ENCODE data around the gene HAO2.
"Not testable (repeated sequence)": the region's sequence is repeated elsewhere in the genome, so short reads cannot be mapped to it uniquely, and the experiment has no call there.

HAO2 gene

GRCh38 chr1:119345398-119345797, 23.2 kb upstream of the HAO2 start:
- no peak for DNase-seq (ENCODE audit: low read depth in 2 of 2, low spot score in 1 of 2)

GRCh38 chr1:119347858-119348257, 20.7 kb upstream of the HAO2 start:
- DNase-seq (ENCODE audit: low read depth in 2 of 2, low spot score in 1 of 2), result no peak

GRCh38 chr1:119348941-119349340, 19.6 kb upstream of the HAO2 start:
- DNase-seq (ENCODE audit: low read depth in 2 of 2, low spot score in 1 of 2), result no peak

GRCh38 chr1:119350866-119351265, 17.7 kb upstream of the HAO2 start:
- DNase-seq (ENCODE audit: low read depth in 2 of 2, low spot score in 1 of 2), result not testable (repeated sequence)

GRCh38 chr1:119351997-119352396, 16.6 kb upstream of the HAO2 start:
- DNase-seq (ENCODE audit: low read depth in 2 of 2, low spot score in 1 of 2), result no peak

- DNase-seq (ENCODE audit: low read depth in 2 of 2, low spot score in 1 of 2), result no peak
Measured at GRCh38 chr1:119353836-119354235, 14.7 kb upstream of the HAO2 start.

GRCh38 chr1:119358636-119359035, 9.9 kb upstream of the HAO2 start:
- DNase-seq (ENCODE audit: low read depth in 2 of 2, low spot score in 1 of 2), result no peak

GRCh38 chr1:119359730-119360129, 8.9 kb upstream of the HAO2 start:
- DNase-seq (ENCODE audit: low read depth in 2 of 2, low spot score in 1 of 2), result no peak

- DNase-seq (ENCODE audit: low read depth in 2 of 2, low spot score in 1 of 2), result no peak
Measured at GRCh38 chr1:119361205-119361604, 7.4 kb upstream of the HAO2 start.

- no peak for DNase-seq (ENCODE audit: low read depth in 2 of 2, low spot score in 1 of 2)
Measured at GRCh38 chr1:119361620-119362344, 6.8 kb upstream of the HAO2 start.

- DNase-seq (ENCODE audit: low read depth in 2 of 2, low spot score in 1 of 2), result no peak
Measured at GRCh38 chr1:119363162-119363561, 5.4 kb upstream of the HAO2 start.

- DNase-seq (ENCODE audit: low read depth in 2 of 2, low spot score in 1 of 2), result no peak
Measured at GRCh38 chr1:119364640-119365039, 3.9 kb upstream of the HAO2 start.

- DNase-seq (ENCODE audit: low read depth in 2 of 2, low spot score in 1 of 2), result no peak
Measured at GRCh38 chr1:119366424-119366823, 2.2 kb upstream of the HAO2 start.

GRCh38 chr1:119367432-119368124, 1.0 kb upstream of the HAO2 start:
- no peak for DNase-seq (ENCODE audit: low read depth in 2 of 2, low spot score in 1 of 2)

- no peak for DNase-seq (ENCODE audit: low read depth in 2 of 2, low spot score in 1 of 2)
Measured at GRCh38 chr1:119370748-119371147, 2.2 kb downstream of the HAO2 start.

- DNase-seq (ENCODE audit: low read depth in 2 of 2, low spot score in 1 of 2), result no peak
Measured at GRCh38 chr1:119371815-119372214, 3.2 kb downstream of the HAO2 start.

- no peak for DNase-seq (ENCODE audit: low read depth in 2 of 2, low spot score in 1 of 2)
Measured at GRCh38 chr1:119372503-119373086, 4.0 kb downstream of the HAO2 start.

GRCh38 chr1:119373465-119373864, 4.9 kb downstream of the HAO2 start:
- no peak for DNase-seq (ENCODE audit: low read depth in 2 of 2, low spot score in 1 of 2)

GRCh38 chr1:119374208-119374874, 5.8 kb downstream of the HAO2 start:
- DNase-seq (ENCODE audit: low read depth in 2 of 2, low spot score in 1 of 2), result no peak

GRCh38 chr1:119375366-119375765, 6.8 kb downstream of the HAO2 start:
- DNase-seq (ENCODE audit: low read depth in 2 of 2, low spot score in 1 of 2), result no peak

- no peak for DNase-seq (ENCODE audit: low read depth in 2 of 2, low spot score in 1 of 2)
Measured at GRCh38 chr1:119376594-119376993, 8.0 kb downstream of the HAO2 start.

- DNase-seq (ENCODE audit: low read depth in 2 of 2, low spot score in 1 of 2), result not testable (repeated sequence)
Measured at GRCh38 chr1:119377594-119377993, 9.0 kb downstream of the HAO2 start.

All from stimulated activated CD8-positive, alpha-beta memory T cell treated with anti-CD3 and anti-CD28 coated beads, Interleukin-4, amount 100 ng/mL, for 1 hour (primary cell).